ENCODE data around the gene ANKRD40CL.
A peak's percentile ranks its signal among the peaks of the same experiment; 100 is the strongest.

Gene ANKRD40CL

DNA sequence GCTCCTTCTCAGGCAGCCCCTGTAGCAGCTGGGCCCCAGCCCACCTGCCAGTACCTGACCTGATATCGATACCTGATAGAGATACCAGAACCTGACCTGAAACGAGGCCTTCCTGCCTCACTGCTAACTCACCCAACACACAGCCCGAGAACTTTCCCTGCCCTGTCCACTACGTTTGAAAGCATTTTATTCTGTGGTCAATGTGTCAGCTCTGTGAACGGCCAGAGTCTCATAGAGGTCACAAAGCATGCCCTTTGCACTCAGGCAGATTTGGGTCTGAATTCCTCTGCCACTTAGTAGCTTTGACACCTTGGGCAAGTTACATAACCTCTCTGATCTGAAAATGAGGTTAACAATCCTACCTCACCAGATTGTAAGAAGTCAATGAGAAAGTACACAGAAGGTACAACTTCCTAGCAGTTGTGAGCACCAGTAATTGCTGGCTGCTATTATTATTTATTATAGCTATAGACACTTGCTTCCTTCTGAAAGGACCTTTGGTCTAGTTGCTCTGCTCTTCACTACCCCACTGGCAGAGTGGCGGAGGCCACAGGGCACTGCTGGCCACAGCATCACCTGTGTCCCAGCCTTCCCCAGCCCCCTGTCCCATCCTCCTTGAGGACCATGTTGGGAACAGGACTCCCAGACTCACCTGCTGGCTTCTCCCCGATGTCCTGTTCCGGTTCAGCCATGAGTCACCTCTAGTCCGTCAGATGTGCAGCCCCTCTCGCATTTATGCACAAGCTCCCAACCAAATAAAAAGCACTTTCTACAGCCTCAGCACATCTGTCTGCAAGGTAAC lies 895 bp downstream of the ANKRD40CL start:
- DNase-seq, result no peak
- in situ Hi-C loops (cut with MboI; ENCODE audit: low pct_unique_long_range_greater_than_20kb, low sequenced_read_pairs), result no loop called here

DNA sequence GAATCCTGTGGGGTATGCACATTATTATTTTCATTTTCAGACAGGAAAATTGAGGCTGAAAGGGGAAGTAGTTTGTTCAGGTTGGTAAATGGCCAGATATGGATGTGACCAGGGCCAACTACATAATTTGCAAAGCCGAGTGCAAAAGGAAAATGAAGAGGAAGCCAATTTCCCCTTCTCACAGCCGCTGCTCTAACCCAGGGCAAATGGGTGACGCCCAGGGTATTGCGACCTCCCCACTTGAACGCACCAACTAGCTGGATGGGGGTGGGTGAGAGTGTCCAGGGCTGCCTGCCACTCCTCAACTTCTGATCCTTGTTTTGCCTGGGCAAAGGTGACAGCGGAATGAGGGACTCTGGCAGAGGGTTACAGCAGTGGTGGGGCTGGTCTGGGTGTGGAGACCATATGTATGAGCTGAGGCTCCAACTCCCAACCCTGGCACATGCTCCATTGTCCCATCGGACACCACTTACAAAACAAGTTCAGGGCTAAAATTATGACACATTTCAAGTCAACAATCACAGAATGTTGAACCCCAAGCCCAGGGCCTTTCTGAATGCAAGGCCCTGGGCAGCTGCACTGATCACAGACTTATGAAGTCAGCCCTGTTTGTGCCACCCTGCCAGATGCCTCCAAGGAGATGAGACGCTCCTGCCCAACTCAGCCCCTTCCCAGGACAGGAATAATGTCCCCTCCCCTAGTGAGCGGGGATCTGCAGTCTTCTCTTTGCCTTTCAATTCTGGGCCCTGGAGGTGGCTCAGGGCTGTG lies 1.7 kb downstream of the ANKRD40CL start:
- in situ Hi-C loops (cut with MboI; ENCODE audit: low pct_unique_long_range_greater_than_20kb, low sequenced_read_pairs), result no loop called here
- DNase-seq, result peak; percentile 79

DNA sequence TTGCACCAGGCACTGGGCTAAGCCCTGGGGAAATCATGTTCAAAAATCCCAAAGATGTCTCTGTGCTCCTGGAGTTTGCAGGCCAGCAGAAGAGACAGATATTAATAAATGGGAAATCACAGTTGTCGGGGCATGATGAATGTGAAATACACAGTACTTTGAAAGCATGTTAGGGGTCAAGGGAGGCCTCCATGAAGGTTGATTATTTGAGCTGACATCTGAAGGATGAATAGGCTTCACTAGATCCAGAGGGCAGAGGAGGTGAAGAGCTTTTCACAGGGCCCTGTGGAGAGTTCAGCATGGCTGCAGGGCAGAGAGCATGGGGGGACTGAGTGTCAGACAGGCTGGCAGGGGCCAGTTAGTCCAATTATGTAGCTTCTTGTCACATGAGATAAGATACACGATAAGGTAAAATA lies 2.6 kb downstream of the ANKRD40CL start:
- no peak for DNase-seq
- in situ Hi-C loops (cut with MboI; ENCODE audit: low pct_unique_long_range_greater_than_20kb, low sequenced_read_pairs), result no loop called here

DNA sequence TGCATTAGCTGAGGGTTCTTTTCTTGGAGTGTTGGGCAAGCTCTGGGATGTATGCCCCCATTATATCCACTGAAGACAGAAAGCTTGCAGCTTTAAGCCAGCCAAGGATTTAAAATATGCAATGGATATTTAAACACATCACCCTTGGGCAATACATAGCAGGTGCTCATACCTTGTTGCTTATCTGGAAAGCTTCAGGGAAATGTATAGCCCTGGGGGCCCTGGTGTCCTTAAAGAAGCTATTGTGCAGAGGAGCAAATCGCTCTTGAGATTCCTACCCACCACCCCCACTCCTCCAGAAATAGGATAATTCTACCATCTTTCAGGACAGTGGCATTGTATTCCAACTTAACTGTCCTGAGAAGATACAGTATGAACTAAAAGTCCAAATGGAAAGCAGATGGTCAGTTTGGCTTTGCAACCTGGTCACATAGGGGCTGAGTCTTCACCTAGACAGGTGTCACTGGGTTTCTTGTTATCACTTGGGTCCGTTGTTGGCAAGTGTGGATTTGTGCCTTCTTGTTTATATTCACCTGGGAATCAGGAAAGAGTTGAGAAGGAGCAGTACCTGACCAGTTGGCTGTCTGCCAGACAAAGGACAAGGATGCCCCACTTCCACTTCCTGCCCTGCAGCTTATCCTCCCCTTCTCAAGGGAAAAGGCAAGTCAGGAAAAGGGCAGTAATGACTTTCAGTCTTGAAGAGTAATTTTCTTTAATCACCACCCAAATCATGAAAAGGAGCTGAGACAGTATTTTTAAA lies 3.4 kb downstream of the ANKRD40CL start:
- no peak for DNase-seq

DNA sequence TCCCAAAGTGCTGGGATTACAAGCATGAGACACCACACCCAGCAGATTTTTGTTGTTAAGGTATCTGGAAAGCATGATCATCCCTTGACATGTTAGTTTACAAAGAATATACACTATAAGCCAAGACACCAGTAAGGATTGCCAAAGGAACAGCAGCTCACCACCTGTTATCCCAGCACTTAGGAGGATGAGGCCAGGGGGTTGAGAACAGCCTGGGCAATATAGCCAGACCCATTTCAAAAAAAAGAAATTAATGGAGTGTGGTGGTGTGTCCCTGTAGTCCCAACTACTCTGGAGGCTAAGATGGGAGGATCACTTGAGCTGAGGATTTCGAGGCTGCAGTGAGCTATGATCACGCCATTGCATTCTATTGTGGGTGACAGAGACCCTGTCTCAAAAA lies 5.1 kb downstream of the ANKRD40CL start:
- no peak for DNase-seq
- in situ Hi-C loops (cut with MboI; ENCODE audit: low pct_unique_long_range_greater_than_20kb, low sequenced_read_pairs), result no loop called here

More for the DNA sequence above, 3.4 kb downstream of the ANKRD40CL start:
- in situ Hi-C loops (cut with MboI; ENCODE audit: low pct_unique_long_range_greater_than_20kb, low sequenced_read_pairs), result no loop called here

DNA sequence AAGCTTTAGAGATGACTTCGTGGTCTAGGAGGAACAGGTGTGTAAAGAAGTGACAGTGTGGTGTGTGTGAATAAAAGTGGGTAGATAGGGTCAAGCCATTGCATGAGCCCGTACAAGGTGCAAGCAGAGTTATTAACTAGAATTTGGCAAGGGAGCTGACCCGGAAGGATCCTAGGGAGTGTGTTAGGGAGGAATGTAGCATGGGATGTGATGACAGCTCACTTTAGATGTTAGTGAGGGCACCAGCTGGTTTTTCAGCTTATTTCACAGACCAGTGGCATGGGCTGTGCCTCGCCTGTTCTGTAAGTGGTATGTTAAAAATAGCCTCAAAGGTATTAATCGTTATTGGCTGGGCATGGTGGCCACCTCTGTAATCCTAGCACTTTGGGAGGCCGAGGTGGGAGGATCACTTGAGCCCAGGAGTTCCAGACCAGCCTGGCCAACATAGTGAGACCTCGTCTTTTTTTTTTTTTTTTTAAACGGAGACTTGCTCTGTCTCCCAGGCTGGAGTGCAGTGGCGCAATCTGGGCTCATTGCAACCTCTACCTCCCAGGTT lies 8.3 kb downstream of the ANKRD40CL start:
- in situ Hi-C loops (cut with MboI; ENCODE audit: low pct_unique_long_range_greater_than_20kb, low sequenced_read_pairs), result no loop called here

DNA sequence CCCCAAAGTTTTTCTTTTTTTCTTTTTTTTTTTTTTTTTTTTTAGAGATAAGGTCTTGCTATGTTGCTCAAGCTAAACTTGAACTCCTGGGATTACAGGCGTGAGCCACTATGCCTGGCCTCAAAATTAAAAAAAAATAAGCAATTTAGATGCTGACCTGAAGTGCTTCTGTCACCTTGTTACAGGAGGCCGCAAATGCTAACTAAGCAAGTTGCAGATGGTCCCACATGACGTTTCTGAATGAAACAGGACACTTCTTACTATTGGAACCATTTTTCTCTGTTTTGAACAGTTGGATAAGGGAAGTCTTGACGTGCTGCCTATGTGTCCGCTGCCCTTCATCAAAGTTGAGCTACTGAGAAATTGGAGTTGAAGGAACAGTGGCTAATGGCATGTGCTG lies 8.8 kb downstream of the ANKRD40CL start:
- in situ Hi-C loops (cut with MboI; ENCODE audit: low pct_unique_long_range_greater_than_20kb, low sequenced_read_pairs), result no loop called here
- no peak for DNase-seq

More for the DNA sequence above, 8.3 kb downstream of the ANKRD40CL start:
- no peak for DNase-seq

DNA sequence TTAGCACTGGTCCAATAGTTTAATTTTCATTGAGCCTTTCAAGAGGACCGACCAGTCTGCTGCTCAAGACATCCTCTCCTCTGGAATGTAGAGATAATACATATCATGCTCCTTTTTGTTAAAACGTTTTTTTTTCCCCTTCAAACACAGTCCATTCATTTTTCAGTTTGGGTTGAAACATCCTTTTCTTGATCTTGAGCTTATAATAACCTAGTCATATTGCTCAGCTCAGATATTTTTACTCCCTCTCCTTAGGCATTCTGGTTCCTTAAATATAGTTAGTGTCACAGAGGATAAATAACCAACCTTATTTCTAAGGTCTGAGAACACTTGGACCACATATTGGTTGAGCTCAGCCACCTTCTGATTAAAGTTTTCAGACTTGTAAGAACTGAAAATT lies 12.8 kb downstream of the ANKRD40CL start:
- no peak for DNase-seq

DNA sequence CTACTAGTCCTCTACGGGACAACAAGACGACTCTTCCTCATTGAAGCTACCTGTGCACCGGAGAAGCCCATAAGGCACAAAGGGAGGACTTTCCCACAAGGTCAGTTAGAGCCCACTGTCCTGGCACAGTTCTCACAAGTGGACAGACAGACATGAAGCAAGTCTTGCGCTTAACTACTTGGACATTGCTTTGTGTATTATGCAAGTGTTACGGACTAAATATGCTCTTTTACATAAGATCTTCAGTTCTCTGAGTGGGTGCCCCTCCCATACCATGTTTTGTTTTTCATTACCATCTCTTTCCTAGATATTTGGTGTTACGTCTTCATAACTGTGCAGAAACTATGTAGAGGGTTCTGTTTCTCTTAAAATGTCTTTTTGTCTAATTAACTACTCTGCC lies 18.1 kb downstream of the ANKRD40CL start:
- in situ Hi-C loops (cut with MboI; ENCODE audit: low pct_unique_long_range_greater_than_20kb, low sequenced_read_pairs), result no loop called here

More for the DNA sequence above, 12.8 kb downstream of the ANKRD40CL start:
- in situ Hi-C loops (cut with MboI; ENCODE audit: low pct_unique_long_range_greater_than_20kb, low sequenced_read_pairs), result no loop called here

DNA sequence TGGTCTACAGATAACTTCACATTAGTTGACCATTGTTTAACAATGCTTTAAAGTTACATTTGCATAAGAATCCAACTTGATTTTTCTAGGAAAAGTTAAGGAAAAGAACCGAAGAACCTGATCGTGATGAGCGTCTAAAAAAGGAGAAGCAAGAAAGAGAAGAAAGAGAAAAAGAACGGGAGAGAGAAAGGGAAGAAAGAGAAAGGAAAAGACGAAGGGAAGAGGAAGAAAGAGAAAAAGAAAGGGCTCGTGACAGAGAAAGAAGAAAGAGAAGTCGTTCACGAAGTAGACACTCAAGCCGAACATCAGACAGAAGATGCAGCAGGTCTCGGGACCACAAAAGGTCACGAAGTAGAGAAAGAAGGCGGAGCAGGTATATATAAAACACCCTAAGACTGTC lies 21.7 kb downstream of the ANKRD40CL start:
- in situ Hi-C loops (cut with MboI; ENCODE audit: low pct_unique_long_range_greater_than_20kb, low sequenced_read_pairs), result no loop called here
- no peak for DNase-seq

More for the DNA sequence above, 18.1 kb downstream of the ANKRD40CL start:
- no peak for DNase-seq

DNA sequence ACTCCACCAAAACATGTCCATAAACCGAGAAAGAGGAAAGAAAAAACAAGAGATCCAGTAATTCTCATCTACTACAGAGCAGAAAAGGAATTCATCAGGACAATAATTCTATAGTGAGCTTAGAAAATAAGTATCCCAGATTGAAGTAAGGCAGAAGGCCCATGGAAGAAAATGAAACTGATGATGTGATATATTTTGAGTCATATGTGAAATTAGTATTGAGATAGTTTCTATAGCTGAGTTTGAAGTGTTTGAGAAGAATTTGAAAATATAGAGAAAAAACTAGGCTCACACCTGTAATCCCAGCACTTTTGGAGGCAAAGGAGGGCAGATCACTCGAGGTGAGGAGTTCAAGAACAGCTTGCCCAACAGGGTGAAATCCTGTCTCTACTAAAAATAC lies 28.2 kb downstream of the ANKRD40CL start:
- no peak for DNase-seq
- in situ Hi-C loops (cut with MboI; ENCODE audit: low pct_unique_long_range_greater_than_20kb, low sequenced_read_pairs), result no loop called here

DNA sequence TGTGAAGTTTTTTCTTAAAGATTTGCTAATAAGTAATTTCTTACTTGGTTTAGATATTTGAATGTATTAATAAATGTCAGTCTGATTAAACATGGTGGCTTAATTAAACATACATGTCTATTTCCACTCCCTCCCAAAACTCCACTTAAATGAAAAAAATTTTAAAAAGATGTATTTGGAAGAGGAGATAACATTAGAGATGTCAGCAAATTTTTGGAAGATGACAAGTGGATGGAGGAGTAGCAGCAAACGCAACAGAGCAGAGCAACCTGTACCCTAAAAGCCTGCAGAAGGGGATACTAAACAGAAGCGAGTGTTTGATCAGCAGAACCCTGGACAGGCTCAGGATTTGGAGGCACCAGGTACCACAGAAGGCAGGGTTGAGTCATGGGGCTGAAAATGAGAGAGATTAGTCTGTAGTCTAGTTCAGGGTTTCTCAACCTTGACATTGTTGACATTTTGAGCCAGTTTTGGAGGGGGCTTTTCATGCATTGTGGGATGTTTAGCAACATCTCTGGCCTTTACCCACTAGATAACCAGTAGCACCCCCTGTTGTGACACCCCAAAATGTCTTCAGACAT lies 30.1 kb downstream of the ANKRD40CL start:
- in situ Hi-C loops (cut with MboI; ENCODE audit: low pct_unique_long_range_greater_than_20kb, low sequenced_read_pairs), result no loop called here
- DNase-seq, result no peak

DNA sequence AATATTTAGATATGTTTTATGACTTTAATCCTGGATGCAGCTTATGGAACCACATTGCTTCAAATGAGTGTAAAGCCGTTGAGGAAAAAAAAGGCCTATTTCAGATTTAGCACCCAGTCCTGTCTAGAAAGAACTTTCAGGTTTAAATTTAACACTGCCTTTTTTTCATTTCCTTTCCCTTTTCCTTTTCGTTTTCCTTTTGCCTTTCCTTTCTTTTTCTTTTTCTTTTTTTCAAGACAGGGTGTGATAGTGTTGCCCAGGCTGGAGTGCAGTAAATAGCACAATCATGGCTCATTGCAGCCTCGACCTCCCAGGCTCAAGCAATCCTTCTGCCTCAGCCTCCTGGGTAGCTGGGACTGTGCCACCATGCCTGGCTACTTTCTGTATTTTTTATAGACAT lies 32.0 kb downstream of the ANKRD40CL start:
- in situ Hi-C loops (cut with MboI; ENCODE audit: low pct_unique_long_range_greater_than_20kb, low sequenced_read_pairs), result no loop called here
- DNase-seq, result no peak

DNA sequence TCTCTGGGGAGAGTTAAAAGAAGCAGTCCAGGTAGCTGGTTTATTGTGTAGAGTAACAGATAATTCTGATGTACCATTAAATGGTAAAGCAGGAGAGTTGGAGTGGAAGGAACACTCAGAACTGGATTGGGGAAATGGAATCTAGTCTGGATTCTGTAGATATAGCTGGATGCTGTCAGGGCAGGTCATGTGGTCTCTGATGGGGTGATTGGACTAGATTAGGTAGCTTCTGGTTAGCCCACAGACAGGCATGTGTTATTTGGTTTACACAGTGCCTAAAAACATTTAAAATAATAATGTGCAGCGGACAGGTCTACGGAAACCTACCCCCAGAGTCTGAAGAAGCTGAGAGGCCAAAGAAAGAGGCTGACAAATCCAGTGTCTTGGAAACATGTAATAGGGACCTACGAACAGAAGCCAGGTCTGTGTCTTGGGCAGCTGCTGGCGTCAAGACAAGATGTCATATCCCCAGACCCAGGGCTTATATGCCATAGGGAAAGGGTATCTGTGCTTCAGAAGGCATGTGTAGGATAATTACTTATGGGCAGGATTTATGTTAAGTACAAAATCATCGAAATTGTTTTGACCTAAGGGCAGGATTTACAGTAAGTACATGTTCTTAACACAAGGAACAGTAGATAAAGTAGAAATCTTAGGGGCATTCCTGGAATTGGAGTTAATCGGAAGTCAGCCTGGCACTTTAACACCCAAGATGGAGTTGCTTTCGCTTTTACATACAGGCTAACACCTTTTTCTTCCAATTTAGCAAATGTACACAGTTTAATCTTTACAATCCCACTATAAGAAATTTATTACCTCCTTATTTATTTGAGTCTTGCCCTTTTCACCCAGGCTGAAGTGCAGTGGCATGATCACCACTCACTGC lies 35.5 kb downstream of the ANKRD40CL start:
- in situ Hi-C loops (cut with MboI; ENCODE audit: low pct_unique_long_range_greater_than_20kb, low sequenced_read_pairs), result no loop called here
- DNase-seq, result no peak

DNA sequence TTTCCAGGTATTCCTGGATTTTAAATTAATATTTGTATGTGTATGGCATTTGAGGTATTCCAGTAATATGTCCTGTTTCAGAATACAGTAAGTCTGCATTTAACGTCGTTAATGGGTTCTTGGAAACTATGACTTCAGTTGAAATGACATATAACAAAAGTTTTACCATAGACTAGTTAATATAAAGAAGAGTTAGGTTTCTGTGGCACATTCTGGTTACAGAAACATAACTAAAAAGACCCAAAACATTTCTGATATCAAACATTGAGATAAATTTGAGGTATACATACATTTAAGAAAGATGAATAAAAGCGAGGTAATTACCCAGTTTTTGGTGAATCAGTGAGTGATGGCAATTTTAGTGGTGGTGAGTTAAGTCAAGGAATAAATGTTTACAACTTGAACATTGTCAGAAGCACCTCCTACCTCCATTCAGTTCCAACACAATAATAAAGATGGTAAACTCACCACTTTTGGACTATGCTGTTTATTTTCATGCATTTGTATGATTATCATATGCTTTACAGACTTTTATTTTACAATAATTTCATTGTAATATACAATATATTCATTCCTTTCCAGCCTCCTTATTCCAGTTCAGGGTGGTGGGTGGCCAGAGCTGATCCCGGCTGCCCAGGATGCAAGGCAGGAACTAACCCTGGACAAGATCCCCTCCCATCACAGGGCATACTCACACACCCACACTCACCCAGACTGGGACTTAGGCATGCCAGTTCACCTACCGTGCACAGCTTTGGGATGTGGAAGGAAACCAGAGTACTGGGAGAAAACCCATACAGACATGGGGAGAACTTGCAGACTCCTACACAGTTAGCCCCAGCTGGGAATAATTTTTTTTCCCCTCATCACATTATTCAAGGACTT lies 38.2 kb downstream of the ANKRD40CL start:
- DNase-seq, result no peak
- in situ Hi-C loops (cut with MboI; ENCODE audit: low pct_unique_long_range_greater_than_20kb, low sequenced_read_pairs), result no loop called here

DNA sequence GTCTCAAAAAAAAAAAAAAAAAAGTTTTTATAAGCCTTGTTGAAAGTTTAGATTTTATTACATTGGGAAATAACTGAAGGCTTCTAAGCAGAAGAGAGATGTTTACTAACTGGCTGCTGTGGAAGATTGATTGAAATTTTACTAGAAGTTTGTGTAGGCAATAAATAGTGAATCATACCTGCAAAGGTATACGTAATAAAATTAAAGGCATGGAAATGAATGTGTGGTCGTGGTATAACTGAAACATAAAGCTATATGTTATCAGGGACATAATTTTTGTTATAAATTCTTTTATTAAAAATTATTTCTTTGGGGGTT lies 39.2 kb downstream of the ANKRD40CL start:
- in situ Hi-C loops (cut with MboI; ENCODE audit: low pct_unique_long_range_greater_than_20kb, low sequenced_read_pairs), result no loop called here
- no peak for DNase-seq

Measured in KBM-7 (cell line).